Parathyroid adenoma (tissue), 2 donors: Measurements from ENCODE around the gene IQCE.
A peak's percentile ranks its signal among the peaks of the same experiment; 100 is the strongest.

Experiments
- H2AFZ ChIP-seq: fragments of 300-600 bp; sonication (generic); one replicate; pipeline ENCODE4 v1.7.0; 2017; ENCODE audit warnings: antibody characterized with exemption, mild to moderate bottlenecking
- H3K27ac ChIP-seq: fragments of 300-600 bp; sonication (generic); one replicate; pipeline ENCODE4 v1.7.0; 2017
- H3K27me3 ChIP-seq: fragments of 300-600 bp; sonication (generic); one replicate; pipeline ENCODE4 v1.7.0; 2017; ENCODE audit warnings: low read length; ENCODE audit not compliant: control insufficient read depth, insufficient read depth
- H3K36me3 ChIP-seq: fragments of 300-600 bp; sonication (generic); one replicate; pipeline ENCODE4 v1.7.0; 2017; ENCODE audit warnings: low read length; ENCODE audit not compliant: control insufficient read depth, insufficient read depth
- H3K4me1 ChIP-seq: fragments of 300-600 bp; sonication (generic); one replicate; pipeline ENCODE4 v1.7.0; 2017; ENCODE audit warnings: control low read depth
- H3K4me2 ChIP-seq: fragments of 300-600 bp; sonication (generic); one replicate; pipeline ENCODE4 v1.7.0; 2017; ENCODE audit warnings: low read length
- H3K4me3 ChIP-seq: fragments of 300-600 bp; sonication (generic); one replicate; pipeline ENCODE4 v1.7.0; 2017; ENCODE audit warnings: low read depth, low read length
- H3K79me2 ChIP-seq: fragments of 300-600 bp; sonication (generic); one replicate; pipeline ENCODE4 v1.7.0; 2017; ENCODE audit warnings: control low read depth
- H3K9ac ChIP-seq: fragments of 300-600 bp; sonication (generic); one replicate; pipeline ENCODE4 v1.7.0; 2017; ENCODE audit warnings: mild to moderate bottlenecking
- H3K9me3 ChIP-seq: fragments of 300-600 bp; sonication (generic); one replicate; pipeline ENCODE4 v1.7.0; 2017; ENCODE audit warnings: low read length; ENCODE audit not compliant: control insufficient read depth
- CTCF ChIP-seq: fragments of 300-600 bp; sonication (generic); IDR thresholded peaks from one replicate; pipeline ENCODE4 v1.7.0; 2017; ENCODE audit warnings: antibody characterized with exemption, mild to moderate bottlenecking
- donor health status: primary hyperparathyroidism.

Gene IQCE

GRCh38 chr7:2520761-2521290, 38.0 kb upstream of the IQCE start:
- Histone ChIP-seq H3K27ac (no peak overlapping the region), H3K4me3 (peak overlapping the region; percentile 17), H3K9ac (no peak overlapping the region), H3K36me3 (no peaks in the 10 kb centered on the region), H3K4me2 (no peak overlapping the region), H3K27me3 (no peaks in the 10 kb centered on the region), H2AFZ (no peak overlapping the region), H3K4me1 (no peaks in the 10 kb centered on the region), H3K9me3 (no peaks in the 10 kb centered on the region), H3K79me2 (no peaks in the 10 kb centered on the region)
- no peak for TF ChIP-seq CTCF

- no peak overlapping the region for H3K27ac ChIP-seq
- H3K9me3 ChIP-seq, result no peaks in the 10 kb centered on the region
- H3K27me3 ChIP-seq, result no peaks in the 10 kb centered on the region
- no peak overlapping the region for H2AFZ ChIP-seq
- H3K4me3 ChIP-seq, result peak overlapping the region; percentile 16
- no peak overlapping the region for H3K4me2 ChIP-seq
- no peaks in the 10 kb centered on the region for H3K4me1 ChIP-seq
- H3K9ac ChIP-seq, result no peak overlapping the region
- no peaks in the 10 kb centered on the region for H3K79me2 ChIP-seq
- TF ChIP-seq CTCF, result no peak
- no peaks in the 10 kb centered on the region for H3K36me3 ChIP-seq
Observed at GRCh38 chr7:2521341-2521745, 37.4 kb upstream of the IQCE start.

GRCh38 chr7:2521952-2522591, 36.7 kb upstream of the IQCE start:
- H3K4me3 ChIP-seq, result peak overlapping the region; percentile 22
- H3K79me2 ChIP-seq, result no peaks in the 10 kb centered on the region
- no peaks in the 10 kb centered on the region for H3K36me3 ChIP-seq
- peak overlapping the region; percentile 37 for H3K4me2 ChIP-seq
- H2AFZ ChIP-seq, result no peak overlapping the region
- H3K9ac ChIP-seq, result no peak overlapping the region
- no peak for TF ChIP-seq CTCF
- no peaks in the 10 kb centered on the region for H3K4me1 ChIP-seq
- no peak overlapping the region for H3K27ac ChIP-seq
- no peaks in the 10 kb centered on the region for H3K9me3 ChIP-seq
- H3K27me3 ChIP-seq, result no peaks in the 10 kb centered on the region

GRCh38 chr7:2522780-2523433, 35.9 kb upstream of the IQCE start:
- H3K4me1 ChIP-seq, result no peaks in the 10 kb centered on the region
- no peak for TF ChIP-seq CTCF
- H3K27me3 ChIP-seq, result no peaks in the 10 kb centered on the region
- H2AFZ ChIP-seq, result no peak overlapping the region
- H3K79me2 ChIP-seq, result no peaks in the 10 kb centered on the region
- H3K9me3 ChIP-seq, result no peaks in the 10 kb centered on the region
- H3K27ac ChIP-seq, result no peak overlapping the region
- peak overlapping the region; percentile 33 for H3K4me2 ChIP-seq
- H3K9ac ChIP-seq, result no peak overlapping the region
- no peaks in the 10 kb centered on the region for H3K36me3 ChIP-seq
- peak overlapping the region; percentile 29 for H3K4me3 ChIP-seq
